ENCODE measurements around the gene CTXND2. TPM values are rescaled to one million over a fixed set of nuclear protein-coding genes. Genes with fewer than 3 reads are reported as not detected.
A peak's percentile ranks its signal among the peaks of the same experiment; 100 is the strongest.
"Not testable (repeated sequence)": the region's sequence is repeated elsewhere in the genome, so short reads cannot be mapped to it uniquely, and the experiment has no call there.

CTXND2 gene
- total and polyA plus RNA-seq, 9 of the 15 experiments (the other 6 are each of a cell fraction or from before 2014, with no cell fraction given), result not detected

DNA sequence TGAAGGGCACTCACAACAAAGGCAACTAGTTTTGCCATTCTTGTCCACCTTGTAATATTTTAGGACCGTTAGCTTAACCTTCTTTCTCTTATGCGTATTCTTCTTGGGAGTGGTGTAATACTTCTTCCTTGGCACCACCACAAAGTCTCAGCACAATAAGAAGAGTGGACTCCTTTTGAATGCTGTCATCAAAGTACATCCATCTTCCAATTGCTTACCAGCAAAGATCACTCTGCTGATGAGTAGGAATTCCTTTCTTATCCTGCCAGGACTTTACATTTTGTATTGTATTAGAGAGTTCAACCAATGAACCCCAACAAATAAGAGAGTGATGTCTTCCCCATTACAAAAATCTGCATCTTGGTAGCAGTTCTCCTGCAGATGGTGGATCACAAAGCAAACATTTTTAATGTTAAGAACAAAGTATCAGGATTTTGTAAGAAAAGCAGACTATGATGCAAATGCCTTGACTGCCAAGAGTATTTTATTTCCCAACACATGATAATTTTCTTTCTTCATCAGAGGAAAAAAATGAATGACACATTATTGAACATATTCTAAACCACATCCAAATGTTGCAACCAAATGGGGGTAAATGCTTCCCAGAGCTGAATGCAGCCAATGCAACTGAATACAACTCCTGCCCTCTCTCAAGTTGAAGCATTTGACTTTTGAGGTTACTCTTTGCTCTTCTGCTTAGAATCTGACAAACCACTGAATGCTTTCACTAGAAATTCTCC is 5.4 kb upstream of the CTXND2 start:
- Histone ChIP-seq H3K4me3 (no peak overlapping the region), H2AFZ (ENCODE audit: low read depth, low read length) (peak overlapping the region; percentile 45), H3K79me2 (ENCODE audit: control insufficient read depth, insufficient read depth, low read length) (no peaks in the 10 kb centered on the region), H3K9me1 (ENCODE audit: control insufficient read depth, insufficient read depth, low read length) (no peaks in the 10 kb centered on the region), H3K4me1 (replicated peaks in 1 of 2; ENCODE audit: control insufficient read depth in 2 of 2, insufficient read depth in 2 of 2, low read length in 2 of 2) (peaks cover 0 to 4% of the 10 kb centered on the region in 2 experiments; a peak in 2 of 5 replicates), H3K9me3 (replicated peaks; ENCODE audit: control insufficient read depth, insufficient read depth, low read depth, low read length) (no peaks in the 10 kb centered on the region), H3K36me3 (ENCODE audit: control insufficient read depth, insufficient read depth, low read length) (no peaks in the 10 kb centered on the region), H3K9ac (ENCODE audit: insufficient read depth in 1 of 2, low read depth in 2 of 2, low read length in 2 of 2) (no peak overlapping the region), H3K27ac (ENCODE audit: extremely low read depth, low read depth, low read length) (no peak overlapping the region), H3K4me2 (ENCODE audit: insufficient read depth, low read length) (no peak overlapping the region), H3K27me3 (ENCODE audit: control insufficient read depth in 2 of 2, insufficient read depth in 2 of 2, low read length in 2 of 2) (no peaks in the 10 kb centered on the region), H4K20me1 (replicated peaks; ENCODE audit: control insufficient read depth, insufficient read depth, low read length) (no peaks in the 10 kb centered on the region)
- DNase-seq (ENCODE audit: extremely low read depth in 1 of 4, low spot score in 3 of 4) (no peak), ATAC-seq (no peak), FAIRE-seq (no peak)
- CTCF ChIA-PET (ENCODE audit: low intra/inter-chr PET ratio), result no interaction called here
- intact Hi-C loops (cut with micrococcal nuclease), result no loop called here
- POLR2A ChIA-PET, result no interaction called here
- BruUV-seq (replicated peaks), result no TSS peak
- TF ChIP-seq CEBPG (CRISPR knock-in tag; IDR thresholded peaks at IDR 0.05) (no peak), CEBPG (tag; conservative IDR thresholded peaks at IDR 0.05 in 1 of 2, IDR thresholded peaks at IDR 0.05 in 1 of 2) (0 out of 4 replicates have a peak, but pooled peaks of 1 of the 2 experiments have one; percentile 10), PYGO2 (tag; IDR thresholded peaks at IDR 0.05) (no peak)
- in situ Hi-C loops (cut with MboI), result no loop called here
- 56% methylated on average over 2 of the region's 2 CpGs for WGBS (ENCODE audit: insufficient coverage, low coverage, missing lambda C conversion rate)

DNA sequence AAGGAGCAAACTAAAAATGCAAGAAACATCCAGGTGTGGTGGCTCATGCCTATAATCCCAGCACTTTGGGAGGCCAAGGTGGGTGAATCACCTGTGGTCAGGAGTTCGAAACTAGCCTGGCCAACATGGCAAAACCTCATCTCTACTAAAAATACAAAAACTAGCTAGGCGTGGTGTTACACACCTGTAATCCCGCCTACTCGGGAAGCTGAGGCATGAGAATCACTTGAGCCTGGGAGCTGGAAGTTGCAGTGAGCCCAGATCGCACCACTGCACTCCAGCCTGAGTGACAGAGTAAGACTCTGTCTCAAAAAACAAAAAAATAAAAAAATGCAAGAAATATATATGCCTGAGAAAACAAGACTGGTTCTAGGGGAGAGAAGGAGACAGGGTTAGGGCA is 3.8 kb upstream of the CTXND2 start:
- POLR2A ChIA-PET, result interaction anchor here (0.6 to 1.2 kb wide), 4 partner anchors 10 to 93 kb away, joined by 3 read pairs; no protein-coding TSS in a partner anchor
- in situ Hi-C loops (cut with MboI); H4K20me1 ChIP-seq (replicated peaks; ENCODE audit: control insufficient read depth, insufficient read depth, low read length); DNase-seq (ENCODE audit: extremely low read depth in 1 of 4, low spot score in 3 of 4); H3K4me1 ChIP-seq (replicated peaks in 1 of 2; ENCODE audit: control insufficient read depth in 2 of 2, insufficient read depth in 2 of 2, low read length in 2 of 2); H3K9me3 ChIP-seq (replicated peaks; ENCODE audit: control insufficient read depth, insufficient read depth, low read depth, low read length); H3K27ac ChIP-seq (ENCODE audit: extremely low read depth, low read depth, low read length); BruUV-seq (replicated peaks); H3K9me1 ChIP-seq (ENCODE audit: control insufficient read depth, insufficient read depth, low read length); H3K27me3 ChIP-seq (ENCODE audit: control insufficient read depth in 2 of 2, insufficient read depth in 2 of 2, low read length in 2 of 2); H3K36me3 ChIP-seq (ENCODE audit: control insufficient read depth, insufficient read depth, low read length); FAIRE-seq; intact Hi-C loops (cut with micrococcal nuclease); H3K4me3 ChIP-seq; H3K4me2 ChIP-seq (ENCODE audit: insufficient read depth, low read length); H3K9ac ChIP-seq (ENCODE audit: insufficient read depth in 1 of 2, low read depth in 2 of 2, low read length in 2 of 2); ATAC-seq; CTCF ChIA-PET (ENCODE audit: low intra/inter-chr PET ratio); H3K79me2 ChIP-seq (ENCODE audit: control insufficient read depth, insufficient read depth, low read length): not testable (repeated sequence)
- WGBS (ENCODE audit: insufficient coverage, low coverage, missing lambda C conversion rate), result 69% methylated on average over 5 of the region's 5 CpGs
- TF ChIP-seq, protein P1, sequence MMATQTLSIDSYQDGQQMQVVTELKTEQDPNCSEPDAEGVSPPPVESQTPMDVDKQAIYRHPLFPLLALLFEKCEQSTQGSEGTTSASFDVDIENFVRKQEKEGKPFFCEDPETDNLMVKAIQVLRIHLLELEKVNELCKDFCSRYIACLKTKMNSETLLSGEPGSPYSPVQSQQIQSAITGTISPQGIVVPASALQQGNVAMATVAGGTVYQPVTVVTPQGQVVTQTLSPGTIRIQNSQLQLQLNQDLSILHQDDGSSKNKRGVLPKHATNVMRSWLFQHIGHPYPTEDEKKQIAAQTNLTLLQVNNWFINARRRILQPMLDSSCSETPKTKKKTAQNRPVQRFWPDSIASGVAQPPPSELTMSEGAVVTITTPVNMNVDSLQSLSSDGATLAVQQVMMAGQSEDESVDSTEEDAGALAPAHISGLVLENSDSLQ (IDR thresholded peaks at IDR 0.05), result 0 out of 2 replicates have a peak, but pooled peaks have one; percentile 12
- H2AFZ ChIP-seq (ENCODE audit: low read depth, low read length), result peak overlapping the region; percentile 28; the same call in 1 of the 2 replicates
